Activated naive CD4-positive, alpha-beta T cell treated with Interleukin-2 at 50 U/mL for 16 hours (primary cell): Measurements from ENCODE around the gene DAB2.

Experiments
- DNase-seq: peaks from one replicate; pipeline ENCODE4 v3.0.0-alpha.2; 2020

Gene DAB2

GRCh38 chr5:39447059-39447458, 22.3 kb upstream of the DAB2 start:
- no peak for DNase-seq

- DNase-seq = no peak
Observed at GRCh38 chr5:39446231-39446630, 21.5 kb upstream of the DAB2 start.

- DNase-seq = no peak
Observed at GRCh38 chr5:39443911-39444310, 19.1 kb upstream of the DAB2 start.

GRCh38 chr5:39442991-39443390, 18.2 kb upstream of the DAB2 start:
- no peak for DNase-seq

GRCh38 chr5:39441838-39442237, 17.1 kb upstream of the DAB2 start:
- no peak for DNase-seq

GRCh38 chr5:39440958-39441624, 16.3 kb upstream of the DAB2 start:
- DNase-seq = no peak

GRCh38 chr5:39440192-39440957, 15.6 kb upstream of the DAB2 start:
- no peak for DNase-seq

- DNase-seq = no peak
Observed at GRCh38 chr5:39439582-39440162, 14.9 kb upstream of the DAB2 start.

GRCh38 chr5:39437467-39437866, 12.7 kb upstream of the DAB2 start:
- no peak for DNase-seq

GRCh38 chr5:39433848-39434247, 9.1 kb upstream of the DAB2 start:
- no peak for DNase-seq

- DNase-seq = no peak
Observed at GRCh38 chr5:39432696-39433530, 8.1 kb upstream of the DAB2 start.

GRCh38 chr5:39430461-39430860, 5.7 kb upstream of the DAB2 start:
- DNase-seq = no peak

- no peak for DNase-seq
Observed at GRCh38 chr5:39428640-39429039, 3.9 kb upstream of the DAB2 start.

GRCh38 chr5:39427633-39428032, 2.9 kb upstream of the DAB2 start:
- no peak for DNase-seq

GRCh38 chr5:39427229-39427628, 2.4 kb upstream of the DAB2 start:
- no peak for DNase-seq

GRCh38 chr5:39426746-39427105, 1.9 kb upstream of the DAB2 start:
- no peak for DNase-seq

GRCh38 chr5:39426051-39426745, 1.4 kb upstream of the DAB2 start:
- no peak for DNase-seq

- DNase-seq = no peak
Observed at GRCh38 chr5:39423331-39423751, 1.4 kb downstream of the DAB2 start.

- no peak for DNase-seq
Observed at GRCh38 chr5:39422728-39423285, 2.0 kb downstream of the DAB2 start.

- no peak for DNase-seq
Observed at GRCh38 chr5:39422036-39422606, 2.7 kb downstream of the DAB2 start.

GRCh38 chr5:39420482-39421145, 4.2 kb downstream of the DAB2 start:
- DNase-seq = no peak

- no peak for DNase-seq
Observed at GRCh38 chr5:39419796-39420195, 5.0 kb downstream of the DAB2 start.
